Epithelial cell of esophagus (primary cell): ENCODE measurements around the gene CYP2W1.

Source experiments
- DNase-seq: peaks from one replicate; pipeline ENCODE4 v3.0.0; 2010; ENCODE audit warnings: low read depth
- H3K4me3 ChIP-seq: 2 replicates; pipeline ENCODE4 v1.5.1; 2011; ENCODE audit warnings: mild to moderate bottlenecking, low read length, control low read depth
- TF ChIP-seq, protein P1 (sequence below): IDR thresholded peaks from 2 replicates; pipeline ENCODE4 v1.5.1; 2011; ENCODE audit warnings: low read depth, mild to moderate bottlenecking, low read length, control low read depth, inconsistent platforms; ENCODE audit not compliant: insufficient read depth; ENCODE audit errors: missing control alignments

The CYP2W1 gene

DNA sequence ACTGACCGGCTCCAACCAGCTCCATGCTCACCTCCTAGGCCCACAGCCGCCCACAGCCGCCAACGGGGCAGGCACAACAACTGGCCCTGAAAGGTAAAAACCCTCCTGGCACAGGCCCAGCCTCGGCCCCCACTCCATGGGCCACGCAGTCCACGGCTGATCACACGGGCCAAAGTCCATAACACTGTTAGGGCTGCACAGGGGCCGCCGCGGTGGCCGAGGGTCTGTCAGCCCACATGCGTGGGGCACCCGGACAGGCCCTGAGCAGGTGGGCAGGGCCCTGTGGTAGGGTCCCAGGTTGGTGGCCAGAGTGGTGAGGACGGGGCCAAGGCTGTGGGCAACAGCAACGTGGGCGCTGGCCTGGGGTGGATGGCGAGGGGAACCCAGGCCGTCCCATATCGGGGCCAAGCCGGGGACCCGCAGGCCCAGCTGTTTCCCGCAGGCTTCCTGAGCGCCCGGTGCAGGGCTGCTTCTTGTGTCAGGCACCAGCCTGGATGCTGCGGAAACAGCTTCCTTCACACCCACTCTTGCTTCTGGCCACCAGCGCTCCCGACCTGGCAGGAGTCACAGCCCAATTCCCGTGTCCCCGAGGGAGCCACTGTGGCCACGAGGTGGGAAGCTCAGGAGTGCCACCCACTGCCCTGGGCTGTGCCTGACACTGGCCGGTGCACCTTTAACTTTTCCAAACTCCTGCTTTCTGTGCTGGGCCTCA is 29.2 kb downstream of the CYP2W1 start:
- DNase-seq, result no peak
- no peak overlapping the region for H3K4me3 ChIP-seq
- TF ChIP-seq, protein P1, sequence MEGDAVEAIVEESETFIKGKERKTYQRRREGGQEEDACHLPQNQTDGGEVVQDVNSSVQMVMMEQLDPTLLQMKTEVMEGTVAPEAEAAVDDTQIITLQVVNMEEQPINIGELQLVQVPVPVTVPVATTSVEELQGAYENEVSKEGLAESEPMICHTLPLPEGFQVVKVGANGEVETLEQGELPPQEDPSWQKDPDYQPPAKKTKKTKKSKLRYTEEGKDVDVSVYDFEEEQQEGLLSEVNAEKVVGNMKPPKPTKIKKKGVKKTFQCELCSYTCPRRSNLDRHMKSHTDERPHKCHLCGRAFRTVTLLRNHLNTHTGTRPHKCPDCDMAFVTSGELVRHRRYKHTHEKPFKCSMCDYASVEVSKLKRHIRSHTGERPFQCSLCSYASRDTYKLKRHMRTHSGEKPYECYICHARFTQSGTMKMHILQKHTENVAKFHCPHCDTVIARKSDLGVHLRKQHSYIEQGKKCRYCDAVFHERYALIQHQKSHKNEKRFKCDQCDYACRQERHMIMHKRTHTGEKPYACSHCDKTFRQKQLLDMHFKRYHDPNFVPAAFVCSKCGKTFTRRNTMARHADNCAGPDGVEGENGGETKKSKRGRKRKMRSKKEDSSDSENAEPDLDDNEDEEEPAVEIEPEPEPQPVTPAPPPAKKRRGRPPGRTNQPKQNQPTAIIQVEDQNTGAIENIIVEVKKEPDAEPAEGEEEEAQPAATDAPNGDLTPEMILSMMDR, result no peak

DNA sequence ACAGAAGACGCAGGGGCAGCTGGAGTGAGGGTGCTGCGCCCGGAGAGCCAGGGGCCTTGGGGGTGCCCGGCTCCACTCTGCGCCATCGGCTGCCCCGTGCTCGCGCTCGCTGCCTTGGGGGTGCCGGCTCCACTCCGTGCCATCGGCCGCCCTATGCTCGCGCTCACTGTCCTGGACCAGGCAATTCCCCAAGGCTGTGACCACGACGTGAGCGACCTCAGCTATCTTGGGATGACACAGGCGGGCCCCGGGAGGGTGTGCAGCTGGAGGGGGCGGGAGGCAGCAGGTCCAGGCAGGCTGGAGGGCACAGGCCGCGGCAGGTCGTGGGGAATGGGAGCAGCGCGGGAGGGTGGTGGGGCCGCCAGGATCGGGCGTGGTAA is 29.7 kb downstream of the CYP2W1 start:
- no peak overlapping the region for H3K4me3 ChIP-seq
- no peak for DNase-seq
- TF ChIP-seq, protein P1, result no peak

DNA sequence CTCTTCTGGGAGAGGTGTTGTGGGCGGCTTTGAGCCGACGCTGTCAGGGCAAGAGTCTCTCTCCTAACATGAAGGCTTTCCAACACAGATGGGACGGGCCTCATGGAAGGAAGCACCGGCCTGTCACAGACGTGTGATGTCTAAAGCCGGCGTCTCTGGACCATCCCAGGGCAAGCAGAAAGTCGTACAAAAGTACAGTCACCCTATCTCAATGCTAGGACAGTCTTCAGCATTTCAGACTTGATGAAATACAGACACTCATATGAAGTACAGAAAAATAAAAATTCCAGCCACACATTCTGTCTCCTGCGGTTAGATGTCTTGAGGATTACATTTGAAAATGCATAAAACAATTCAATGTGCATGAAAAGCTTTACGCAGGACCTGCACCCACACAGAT is 30.6 kb downstream of the CYP2W1 start:
- H3K4me3 ChIP-seq, result no peak overlapping the region
- TF ChIP-seq, protein P1, result no peak
- no peak for DNase-seq

DNA sequence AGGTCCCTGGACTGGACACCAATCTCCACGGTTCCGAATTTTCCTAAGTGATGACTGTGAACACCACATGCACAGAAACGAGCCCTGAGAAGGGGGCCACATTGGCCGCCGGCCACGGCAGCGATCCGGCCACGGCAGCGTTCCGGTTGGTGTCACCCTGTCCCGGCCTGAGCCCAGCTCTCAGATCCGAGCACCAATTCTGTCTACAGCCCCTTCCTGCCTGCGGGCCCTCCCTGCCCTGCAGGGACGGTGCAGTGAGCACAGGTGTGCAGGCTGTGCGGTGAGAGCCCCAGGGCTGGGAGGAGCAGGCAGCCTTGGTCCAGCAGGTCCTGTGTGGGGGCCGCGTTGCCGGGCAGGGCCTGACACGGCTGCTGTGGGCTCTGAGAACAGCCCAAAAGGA is 31.7 kb downstream of the CYP2W1 start:
- TF ChIP-seq, protein P1, result no peak
- no peak for DNase-seq
- no peak overlapping the region for H3K4me3 ChIP-seq

DNA sequence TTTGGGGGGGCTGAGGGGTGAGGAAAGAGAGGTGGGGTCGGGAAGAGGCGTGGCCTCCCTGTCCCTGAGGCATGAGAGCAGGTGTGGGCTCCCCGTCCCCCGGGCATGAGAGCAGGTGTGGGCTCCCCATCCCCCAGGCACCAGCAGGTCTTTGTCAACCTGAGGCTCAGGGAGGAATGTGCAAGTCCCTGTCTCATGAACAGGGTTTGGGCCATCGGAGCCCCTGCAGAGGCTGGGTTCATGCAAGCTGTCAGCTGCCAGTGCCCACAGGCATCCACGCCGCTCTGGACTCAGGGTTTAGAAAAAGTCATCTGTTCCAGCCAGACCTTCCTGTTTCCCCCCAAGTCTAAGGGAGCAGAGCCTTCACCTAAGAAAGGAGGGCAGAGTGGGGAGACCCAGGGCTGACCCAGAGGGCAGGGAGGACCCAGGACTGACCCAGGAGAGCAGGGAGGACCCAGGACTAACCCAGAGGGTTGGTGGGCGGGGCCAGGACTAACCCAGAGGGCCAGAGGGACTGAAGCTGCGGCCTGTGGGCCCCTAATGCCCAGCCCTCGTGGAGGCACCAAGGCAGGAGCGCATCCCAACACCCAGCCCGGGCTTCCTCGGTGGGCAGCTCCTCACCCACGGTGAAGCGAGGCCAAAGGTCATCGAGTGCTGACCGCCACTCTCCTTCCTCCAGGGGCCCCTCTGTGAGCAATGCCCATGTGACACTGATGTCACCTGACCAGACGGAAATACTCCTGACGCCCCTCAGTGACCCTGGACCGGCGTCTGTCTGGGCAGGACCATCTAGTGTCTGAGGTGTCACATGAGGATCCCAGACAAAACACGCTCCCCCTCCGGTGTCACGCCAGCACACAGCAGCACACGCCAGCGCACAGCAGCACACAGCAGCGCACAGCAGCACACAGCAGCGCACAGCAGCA is 32.5 kb downstream of the CYP2W1 start:
- TF ChIP-seq, protein P1, result no peak
- H3K4me3 ChIP-seq, result no peak overlapping the region
- no peak for DNase-seq

DNA sequence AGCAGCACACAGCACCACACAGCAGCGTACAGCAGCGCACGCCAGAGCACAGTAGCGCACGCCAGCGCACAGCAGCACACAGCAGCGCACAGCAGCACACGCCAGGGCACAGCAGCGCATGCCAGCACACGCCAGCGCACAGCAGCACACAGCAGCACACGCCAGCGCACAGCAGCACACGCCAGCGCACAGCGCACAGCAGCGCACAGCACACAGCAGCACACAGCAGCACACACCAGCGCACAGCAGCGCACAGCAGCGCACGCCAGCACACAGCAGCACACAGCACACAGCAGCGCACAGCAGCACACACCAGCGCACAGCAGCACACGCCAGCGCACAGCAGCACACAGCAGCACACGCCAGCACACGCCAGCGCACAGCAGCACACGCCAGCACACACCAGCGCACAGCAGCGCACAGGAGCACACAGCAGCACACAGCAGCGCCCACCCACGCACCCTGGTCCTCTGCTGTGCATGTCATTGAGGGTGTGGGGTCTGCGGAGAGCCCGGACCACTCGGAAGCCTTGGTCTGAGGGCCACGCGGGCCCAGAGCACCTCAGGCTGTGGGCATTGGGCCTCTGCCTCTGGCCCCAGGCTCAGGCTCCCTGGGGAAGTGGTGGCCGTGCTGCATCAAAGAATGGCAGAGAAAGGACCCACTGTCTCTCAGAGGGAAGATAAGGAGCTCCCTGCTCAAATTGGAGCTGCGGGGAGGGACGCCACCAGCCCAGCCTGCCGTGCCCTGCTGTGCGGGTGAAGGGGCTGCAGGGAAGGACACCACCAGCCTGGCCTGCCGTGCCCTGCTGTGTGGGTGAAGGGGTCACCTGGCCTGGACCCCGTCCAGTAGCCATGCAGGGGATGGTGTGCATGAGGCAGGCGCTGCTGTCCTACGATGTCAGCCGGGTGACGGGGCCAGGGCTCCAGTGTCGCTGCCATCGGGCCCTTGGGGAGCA is 33.9 kb downstream of the CYP2W1 start:
- DNase-seq, result no peak
- H3K4me3 ChIP-seq, result no peak overlapping the region
- TF ChIP-seq, protein P1, result no peak
